Gastroesophageal sphincter (tissue), 4 donors: Measurements from ENCODE around the gene PIK3IP1. TPM values are rescaled to one million over a fixed set of nuclear protein-coding genes. Genes with fewer than 3 reads are reported as not detected.

Experiments used
- ATAC-seq: fragments of 150-250 bp; one replicate; pipeline ENCODE4 v1.9.1; 2016; ENCODE audit warnings: mild to moderate bottlenecking, moderate library complexity
- H3K27ac ChIP-seq, 4 donors: fragments of 200-600 bp; sonication (generic) in 3 of 4; 1 replicate in 3 of 4; 2 replicates in 1 of 4; pipeline ENCODE4 v1.5.1; 2016 to 2019
- H3K27me3 ChIP-seq: fragments of 200-600 bp; sonication (generic); one replicate; pipeline ENCODE4 v1.5.1; 2019
- H3K36me3 ChIP-seq, 2 donors: fragments of 200-600 bp; sonication (generic); one replicate each; pipeline ENCODE4 v1.5.1; 2019; ENCODE audit warnings: control low read depth in 1 of 2
- H3K4me1 ChIP-seq, 3 donors: fragments of 200-600 bp; sonication (generic); 1 replicate in 2 of 3; 2 replicates in 1 of 3; pipeline ENCODE4 v1.5.1; 2016 to 2019; ENCODE audit warnings: control low read depth in 2 of 3
- H3K4me3 ChIP-seq, 2 donors: fragments of 200-600 bp; sonication (generic); one replicate each; pipeline ENCODE4 v1.5.1; 2019; ENCODE audit warnings: mild to moderate bottlenecking in 1 of 2, moderate library complexity in 1 of 2
- H3K9me3 ChIP-seq, 3 donors: fragments of 200-600 bp; sonication (generic); one replicate each; pipeline ENCODE4 v1.5.1; 2017 to 2019; ENCODE audit warnings: control low read depth in 2 of 3
- CTCF ChIP-seq, 4 experiments: fragments of 200-600 bp in 2 of 4; fragments of 450-650 bp in 2 of 4; sonication (generic) in 1 of 4; IDR thresholded peaks; one replicate each; pipeline ENCODE4 v1.5.1; 2017 to 2019; ENCODE audit warnings: antibody characterized with exemption in 4 of 4, mild to moderate bottlenecking in 2 of 4, moderate library complexity in 2 of 4
- EP300 ChIP-seq: sonication (generic); formaldehyde crosslinking; IDR thresholded peaks from one replicate; pipeline ENCODE4 v1.6.1; 2017; ENCODE audit warnings: antibody characterized with exemption, mild to moderate bottlenecking
- POLR2A ChIP-seq, 2 donors: fragments of 450-650 bp; IDR thresholded peaks; one replicate each; pipeline ENCODE4 v1.6.1; 2017; ENCODE audit warnings: antibody characterized with exemption in 2 of 2, mild to moderate bottlenecking in 2 of 2, moderate library complexity in 1 of 2
- POLR2AphosphoS5 ChIP-seq: sonication (generic); formaldehyde crosslinking; IDR thresholded peaks from one replicate; pipeline ENCODE4 v1.6.1; 2017; ENCODE audit warnings: antibody characterized with exemption
- WGBS, 2 donors: methylation state at CpG; one replicate each; pipeline ENCODE4 v1.1.5; 2018; ENCODE audit warnings: low coverage in 1 of 2; 5-methylcytosine and 5-hydroxymethylcytosine counted together
- small RNA-seq, 4 donors: library from RNA; depleted of rRNA; stranded (forward); fragments of <200 nt; gene quantifications; one replicate each; pipeline ENCODE3, GENCODE V24; 2016
- total RNA-seq, 4 donors: library from RNA; depleted of rRNA; stranded (reverse); fragments of >200 nt; gene quantifications; one replicate each; pipeline ENCODE4 v1.1.0, GENCODE V29; 2016

The PIK3IP1 gene
- total RNA-seq, 4 donors from 2014 or later: 28.8 to 53.7 (median 37.8) TPM

DNA sequence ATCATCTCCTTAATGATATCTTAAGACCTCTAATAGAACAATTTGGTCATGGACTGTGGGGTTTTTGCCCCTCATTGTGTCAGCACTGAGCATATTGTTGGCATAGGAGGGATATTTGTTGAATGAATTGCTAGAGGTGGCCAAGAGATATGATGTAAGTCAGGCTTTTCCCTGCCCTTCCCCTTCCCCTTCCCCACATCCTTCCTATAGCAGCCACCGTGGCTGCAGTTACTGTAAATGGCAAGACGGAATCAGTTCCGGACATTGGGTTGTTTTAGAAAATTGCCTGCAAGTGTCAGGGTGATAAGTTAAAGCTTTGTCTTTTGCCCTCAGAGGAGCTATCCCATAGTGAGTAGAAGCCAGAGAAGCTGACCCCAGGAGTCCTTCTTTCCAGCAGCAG, 57.2 kb downstream of the PIK3IP1 start:
- TF ChIP-seq POLR2A (IDR thresholded peaks at IDR 0.05) (no peak), EP300 (no peak), CTCF (IDR thresholded peaks at IDR 0.05) (no peak), POLR2AphosphoS5 (no peak)
- H3K4me3 ChIP-seq: no peak overlapping the region
- no peaks in the 10 kb centered on the region for H3K9me3 ChIP-seq
- 60 to 67% methylated on average over 1 to 2 of the region's 3 CpGs for WGBS, 2 donors
- H3K27me3 ChIP-seq: no peaks in the 10 kb centered on the region
- no peak overlapping the region for H3K27ac ChIP-seq
- H3K36me3 ChIP-seq: no peaks in the 10 kb centered on the region
- H3K4me1 ChIP-seq: peaks cover 5 to 37% (median 10%) of the 10 kb centered on the region in 3 donors
- no peak for ATAC-seq

DNA sequence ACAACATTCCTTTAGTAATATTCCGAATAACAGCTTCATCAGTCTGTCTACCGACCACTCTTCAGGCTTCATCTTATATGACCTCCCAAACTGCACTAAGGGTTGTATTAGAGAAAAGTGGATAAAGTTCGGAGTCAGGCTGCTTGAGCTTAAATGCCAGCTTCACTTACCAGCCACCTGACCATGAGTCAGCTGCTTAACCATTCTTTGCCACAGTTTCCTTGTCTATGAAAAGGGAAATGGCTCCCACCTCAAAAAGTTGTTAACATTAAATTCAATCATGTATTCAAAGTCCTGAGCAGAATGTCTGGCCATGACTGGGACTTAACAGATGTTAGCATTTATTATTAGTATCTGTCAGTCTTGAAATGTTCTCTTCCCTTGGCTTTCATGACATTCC, 59.3 kb downstream of the PIK3IP1 start:
- no peak for ATAC-seq
- no peaks in the 10 kb centered on the region for H3K36me3 ChIP-seq
- WGBS, 2 donors: 59 to 77% methylated on average over 3 of the region's 3 CpGs
- H3K9me3 ChIP-seq: no peaks in the 10 kb centered on the region
- H3K27ac ChIP-seq: peak overlapping the region in 2 of 4 donors; percentile 10 to 76
- no peaks in the 10 kb centered on the region for H3K27me3 ChIP-seq
- TF ChIP-seq POLR2AphosphoS5 (no peak), EP300 (no peak)
- H3K4me1 ChIP-seq: peaks cover 6 to 55% (median 21%) of the 10 kb centered on the region in 3 donors
- H3K4me3 ChIP-seq: no peak overlapping the region

Small RNA genes within 50 kb of the gene (small RNA-seq; reads per million reads assigned to genes)
- gene RNA5SP496: 0 reads per million in 4 donors

Other genes with a start within 250 kb of the PIK3IP1 start
- gene SMTN, start 211.2 kb downstream of the PIK3IP1 start, total RNA-seq: 1,000 to 10,000 TPM in 2 of 4 donors, 100 to 1,000 TPM in 2; 900 to 1,687 (median 1,274) TPM
- 1,000 to 10,000 TPM in 3 of 4 donors, 100 to 1,000 TPM in 1; 941 to 2,300 (median 1,432) TPM for gene SELENOM, start 184.9 kb downstream of the PIK3IP1 start, total RNA-seq
- gene INPP5J, start 169.5 kb downstream of the PIK3IP1 start, total RNA-seq: 1 to 10 TPM in 3 of 4 donors, under 1 TPM in 1; 0.54 to 5.3 (median 2.1) TPM
- gene PLA2G3, start 152.0 kb downstream of the PIK3IP1 start, total RNA-seq: under 1 TPM in 3 of 4 donors, not detected in 1; 0.12 to 0.47 (median 0.22) TPM
- gene RNF185, start 132.3 kb downstream of the PIK3IP1 start, total RNA-seq: 10 to 100 TPM; 47.9 to 66.9 (median 62.5) TPM
- gene LIMK2, start 80.2 kb downstream of the PIK3IP1 start, total RNA-seq: 10 to 100 TPM; 13.4 to 19.1 (median 15.9) TPM
- 10 to 100 TPM; 15.7 to 18.0 (median 17.7) TPM for gene PATZ1, start 53.9 kb upstream of the PIK3IP1 start, total RNA-seq
- 10 to 100 TPM; 51.8 to 70.0 (median 57.9) TPM for gene DRG1, start 107.1 kb upstream of the PIK3IP1 start, total RNA-seq
- 10 to 100 TPM; 18.4 to 24.0 (median 20.5) TPM for gene EIF4ENIF1, start 197.4 kb upstream of the PIK3IP1 start, total RNA-seq
- 10 to 100 TPM; 14.4 to 54.8 (median 20.0) TPM for gene SFI1, start 204.0 kb upstream of the PIK3IP1 start, total RNA-seq